ENCODE data around the gene SNX30.

Gene SNX30

GRCh38 chr9:112794731-112795130 lies 44.2 kb downstream of the SNX30 start:
- no peak overlapping the region for H3K4me3 ChIP-seq (replicated peaks in 1 of 2; ENCODE audit: low read depth in 2 of 2, low read length in 2 of 2)
- TF ChIP-seq CTCF (IDR thresholded peaks at IDR 0.05; ENCODE audit: low read depth, low read length), result no peak
- DNase-seq (ENCODE audit: low read depth in 2 of 2), result no peak

DNA sequence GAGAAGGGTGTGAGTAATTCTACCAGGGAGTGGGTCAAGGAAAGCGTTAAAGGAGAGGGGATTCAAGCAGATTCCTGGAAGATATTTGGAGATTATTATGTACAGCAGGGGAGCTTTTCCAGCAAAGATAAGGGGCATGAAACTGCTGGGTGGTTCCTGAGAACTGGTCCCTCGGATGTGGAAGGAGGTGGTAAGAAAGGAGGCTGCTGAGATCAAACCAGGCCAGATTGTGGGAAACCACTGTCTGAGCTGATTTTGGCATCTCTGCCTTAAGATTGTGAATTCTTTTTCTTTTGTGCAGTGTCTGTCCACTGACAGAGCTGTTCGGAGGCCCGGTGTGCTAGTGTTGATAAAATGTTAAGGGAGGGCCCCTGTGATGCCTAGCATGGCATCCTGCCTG lies 45.4 kb downstream of the SNX30 start:
- no peak for TF ChIP-seq CTCF (IDR thresholded peaks at IDR 0.05; ENCODE audit: low read depth, low read length)
- DNase-seq (ENCODE audit: low read depth in 2 of 2), result no peak

GRCh38 chr9:112796485-112796884 lies 45.9 kb downstream of the SNX30 start:
- no peak for TF ChIP-seq CTCF (IDR thresholded peaks at IDR 0.05; ENCODE audit: low read depth, low read length)
- no peak overlapping the region for H3K4me3 ChIP-seq (replicated peaks in 1 of 2; ENCODE audit: low read depth in 2 of 2, low read length in 2 of 2)
- no peak for DNase-seq (ENCODE audit: low read depth in 2 of 2)

More for the DNA sequence above, 45.4 kb downstream of the SNX30 start:
- no peak overlapping the region for H3K4me3 ChIP-seq (replicated peaks in 1 of 2; ENCODE audit: low read depth in 2 of 2, low read length in 2 of 2)

GRCh38 chr9:112809351-112809848 lies 58.8 kb downstream of the SNX30 start:
- no peak for TF ChIP-seq CTCF (IDR thresholded peaks at IDR 0.05; ENCODE audit: low read depth, low read length)
- DNase-seq (ENCODE audit: low read depth in 2 of 2), result no peak
- H3K4me3 ChIP-seq (replicated peaks in 1 of 2; ENCODE audit: low read depth in 2 of 2, low read length in 2 of 2), result no peak overlapping the region

DNA sequence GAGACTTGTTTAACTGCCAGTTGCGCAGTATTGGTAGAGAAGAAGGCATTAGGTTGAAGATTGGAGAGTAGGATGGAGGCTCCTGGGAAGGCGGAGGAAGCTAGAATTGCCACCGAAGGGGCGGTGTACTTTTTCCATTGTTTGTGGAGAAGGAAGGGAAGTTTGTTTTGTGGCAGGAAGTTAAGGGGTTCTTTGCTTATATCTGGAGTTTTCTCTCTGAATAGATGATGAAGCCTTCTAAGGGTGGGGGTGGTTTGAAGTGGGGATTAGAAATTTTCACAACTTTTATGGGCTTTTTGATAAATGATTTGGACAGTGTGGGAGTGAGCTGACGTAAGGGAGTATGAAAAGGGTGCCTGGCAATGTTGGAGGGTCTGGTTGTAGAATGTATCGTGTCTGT lies 59.3 kb downstream of the SNX30 start:
- H3K4me3 ChIP-seq (replicated peaks in 1 of 2; ENCODE audit: low read depth in 2 of 2, low read length in 2 of 2), result no peak overlapping the region
- no peak for TF ChIP-seq CTCF (IDR thresholded peaks at IDR 0.05; ENCODE audit: low read depth, low read length)
- DNase-seq (ENCODE audit: low read depth in 2 of 2), result no peak

DNA sequence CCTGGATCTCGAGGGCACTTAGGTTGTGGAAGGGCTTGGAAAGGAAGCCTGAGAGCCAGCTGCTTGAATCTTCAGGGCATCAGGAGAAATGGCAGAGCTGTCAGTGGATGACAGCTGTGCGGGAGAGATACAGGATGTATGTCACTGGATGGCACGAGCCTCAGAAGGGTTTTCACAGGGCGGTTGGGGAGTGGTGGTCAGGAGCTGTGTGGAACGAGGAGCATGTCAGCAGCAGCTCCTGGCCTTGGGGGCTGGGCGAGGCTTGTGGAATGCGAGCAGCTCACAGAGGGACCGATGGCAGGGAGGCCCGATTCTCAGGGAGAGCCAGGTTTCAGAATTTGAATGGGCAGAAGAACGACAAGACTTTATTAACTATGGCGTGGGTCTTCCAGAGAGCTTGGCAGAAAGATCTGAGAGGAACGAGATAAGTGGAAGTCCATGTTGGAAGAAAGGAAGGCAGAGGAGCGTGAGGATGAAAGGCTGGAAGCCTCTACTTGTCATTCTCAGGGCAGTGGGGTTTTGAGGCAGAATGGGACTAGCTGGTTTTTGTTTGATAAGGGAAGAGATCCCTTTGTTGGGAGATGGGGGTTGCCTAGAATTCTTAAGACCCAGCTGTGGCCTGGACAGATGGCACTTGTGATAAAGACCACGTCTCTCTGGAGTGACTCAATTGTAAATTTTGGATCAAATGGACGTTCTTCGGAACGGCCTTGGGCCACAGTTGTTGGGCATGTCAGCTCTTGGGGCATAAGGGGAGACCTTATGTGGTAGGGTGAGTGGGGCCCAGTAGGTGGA lies 60.3 kb downstream of the SNX30 start:
- H3K4me3 ChIP-seq (replicated peaks in 1 of 2; ENCODE audit: low read depth in 2 of 2, low read length in 2 of 2), result no peak overlapping the region
- DNase-seq (ENCODE audit: low read depth in 2 of 2), result no peak
- no peak for TF ChIP-seq CTCF (IDR thresholded peaks at IDR 0.05; ENCODE audit: low read depth, low read length)
